Colonic mucosa (tissue), 4 donors: Measurements from ENCODE around the gene TMEM232. TPM values are rescaled to one million over a fixed set of nuclear protein-coding genes. Genes with fewer than 3 reads are reported as not detected.

Source experiments
- DNase-seq: peaks from one replicate; pipeline ENCODE4 v3.0.0-alpha.2; 2020
- H3K27ac ChIP-seq: fragments of 200-600 bp; one replicate; pipeline ENCODE4 v1.8.0; 2021
- H3K27me3 ChIP-seq: fragments of 200-600 bp; one replicate; pipeline ENCODE4 v1.8.0; 2021
- H3K36me3 ChIP-seq: fragments of 200-600 bp; one replicate; pipeline ENCODE4 v1.8.0; 2021
- H3K4me1 ChIP-seq: fragments of 200-600 bp; one replicate; pipeline ENCODE4 v1.8.0; 2021; ENCODE audit warnings: mild to moderate bottlenecking
- H3K4me3 ChIP-seq: fragments of 200-600 bp; one replicate; pipeline ENCODE4 v1.8.0; 2021
- H3K9ac ChIP-seq, 2 donors: one replicate each; pipeline ENCODE4 v1.7.0; 2013; ENCODE audit warnings: control low read depth in 2 of 2, low read depth in 2 of 2, low read length in 2 of 2
- H3K9me3 ChIP-seq: fragments of 200-600 bp; one replicate; pipeline ENCODE4 v1.8.0; 2021
- intact Hi-C: fragments of 100-400 bp; cut with DNase I; formaldehyde crosslinking; loops from one replicate; pipeline ENCODE4 v1.14.1; 2022
- total RNA-seq, 2 donors: library from RNA; stranded (reverse); fragmentation: NEBNext Ultra II Directional in 1 of 2; extraction: Animal tissue kit (Norgen Biotek cat#: 25700) in 1 of 2; gene quantifications; one replicate each; pipeline ENCODE4 v1.2.1, GENCODE V29; 2021
- TF ChIP-seq, protein P1 (sequence below): fragments of 200-600 bp; IDR thresholded peaks from one replicate; pipeline ENCODE4 v1.8.0; 2022; ENCODE audit warnings: antibody characterized with exemption, mild to moderate bottlenecking
- donor health status: healthy.
- donor health status: DM: no; HTN: no; CAD: no.
- donor health status: DM: no; HTN: no; CAD: no.

TMEM232 gene
- total RNA-seq, 2 donors from 2014 or later = 1.8 to 2.1 TPM

DNA sequence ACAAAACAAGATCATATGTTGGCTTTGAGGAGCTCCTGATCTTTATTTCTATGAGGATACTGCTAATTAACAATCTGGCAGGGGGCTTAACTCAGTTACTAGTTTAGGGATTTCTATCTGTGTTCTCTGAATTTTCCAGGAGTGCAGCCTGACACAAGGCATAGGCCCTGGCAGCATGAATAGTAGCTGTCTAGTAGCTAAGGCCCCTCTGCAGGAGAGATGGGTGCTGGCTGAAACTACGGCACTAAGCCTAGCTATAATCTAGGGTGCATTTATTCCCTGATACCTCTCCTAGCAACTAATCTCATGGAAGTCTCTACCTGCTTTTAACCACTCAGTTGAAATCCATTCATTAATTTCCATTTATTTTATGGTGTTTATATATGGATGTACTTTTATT lies 268.2 kb downstream of the TMEM232 start:
- Histone ChIP-seq H3K27me3 (no peaks in the 10 kb centered on the region), H3K4me3 (no peak overlapping the region), H3K27ac (no peak overlapping the region), H3K36me3 (no peaks in the 10 kb centered on the region), H3K9ac (no peak overlapping the region), H3K9me3 (no peaks in the 10 kb centered on the region), H3K4me1 (no peaks in the 10 kb centered on the region)
- TF ChIP-seq, protein P1, sequence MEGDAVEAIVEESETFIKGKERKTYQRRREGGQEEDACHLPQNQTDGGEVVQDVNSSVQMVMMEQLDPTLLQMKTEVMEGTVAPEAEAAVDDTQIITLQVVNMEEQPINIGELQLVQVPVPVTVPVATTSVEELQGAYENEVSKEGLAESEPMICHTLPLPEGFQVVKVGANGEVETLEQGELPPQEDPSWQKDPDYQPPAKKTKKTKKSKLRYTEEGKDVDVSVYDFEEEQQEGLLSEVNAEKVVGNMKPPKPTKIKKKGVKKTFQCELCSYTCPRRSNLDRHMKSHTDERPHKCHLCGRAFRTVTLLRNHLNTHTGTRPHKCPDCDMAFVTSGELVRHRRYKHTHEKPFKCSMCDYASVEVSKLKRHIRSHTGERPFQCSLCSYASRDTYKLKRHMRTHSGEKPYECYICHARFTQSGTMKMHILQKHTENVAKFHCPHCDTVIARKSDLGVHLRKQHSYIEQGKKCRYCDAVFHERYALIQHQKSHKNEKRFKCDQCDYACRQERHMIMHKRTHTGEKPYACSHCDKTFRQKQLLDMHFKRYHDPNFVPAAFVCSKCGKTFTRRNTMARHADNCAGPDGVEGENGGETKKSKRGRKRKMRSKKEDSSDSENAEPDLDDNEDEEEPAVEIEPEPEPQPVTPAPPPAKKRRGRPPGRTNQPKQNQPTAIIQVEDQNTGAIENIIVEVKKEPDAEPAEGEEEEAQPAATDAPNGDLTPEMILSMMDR = no peak
- DNase-seq = no peak
- intact Hi-C loops = no loop called here

- Histone ChIP-seq H3K27ac (no peak overlapping the region), H3K27me3 (no peaks in the 10 kb centered on the region), H3K4me1 (no peaks in the 10 kb centered on the region), H3K36me3 (no peaks in the 10 kb centered on the region), H3K9me3 (no peaks in the 10 kb centered on the region), H3K9ac (no peak overlapping the region), H3K4me3 (no peak overlapping the region)
- intact Hi-C loops = no loop called here
- DNase-seq = no peak
- TF ChIP-seq, protein P1 = no peak
Measured at GRCh38 chr5:110442856-110443255, 283.6 kb downstream of the TMEM232 start.

DNA sequence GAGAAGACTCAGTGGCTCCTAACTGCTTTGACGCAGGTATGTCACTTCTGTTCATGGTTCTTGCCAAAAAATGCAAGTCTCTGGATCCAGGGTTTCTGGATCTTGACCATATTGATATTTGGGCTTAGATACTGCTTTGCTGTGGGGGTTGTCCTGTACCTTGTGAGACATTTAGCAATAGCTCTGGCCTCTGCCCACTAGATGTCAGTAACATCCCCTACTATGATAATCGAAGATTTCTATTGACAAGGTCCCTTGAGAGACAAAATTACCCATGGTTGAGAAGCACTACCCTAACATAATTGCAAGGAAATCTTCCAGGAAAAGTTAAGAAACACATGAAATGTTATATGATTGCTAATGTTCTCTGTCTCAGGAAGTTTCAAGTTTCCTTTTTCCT lies 285.4 kb downstream of the TMEM232 start:
- no peak for DNase-seq
- no peaks in the 10 kb centered on the region for H3K4me1 ChIP-seq
- TF ChIP-seq, protein P1 = no peak
- no peak overlapping the region for H3K4me3 ChIP-seq
- H3K9ac ChIP-seq = no peak overlapping the region
- H3K27ac ChIP-seq = no peak overlapping the region
- H3K9me3 ChIP-seq = no peaks in the 10 kb centered on the region
- no peaks in the 10 kb centered on the region for H3K36me3 ChIP-seq
- no peaks in the 10 kb centered on the region for H3K27me3 ChIP-seq
- intact Hi-C loops = no loop called here

GRCh38 chr5:110440058-110440457 lies 286.4 kb downstream of the TMEM232 start:
- H3K27ac ChIP-seq = no peak overlapping the region
- H3K9me3 ChIP-seq = no peaks in the 10 kb centered on the region
- no peaks in the 10 kb centered on the region for H3K36me3 ChIP-seq
- TF ChIP-seq, protein P1 = no peak
- intact Hi-C loops = no loop called here
- no peaks in the 10 kb centered on the region for H3K27me3 ChIP-seq
- no peak overlapping the region for H3K9ac ChIP-seq
- H3K4me1 ChIP-seq = no peaks in the 10 kb centered on the region
- no peak for DNase-seq
- H3K4me3 ChIP-seq = no peak overlapping the region

GRCh38 chr5:110439296-110439695 lies 287.2 kb downstream of the TMEM232 start:
- Histone ChIP-seq H3K36me3 (no peaks in the 10 kb centered on the region), H3K27ac (no peak overlapping the region), H3K9ac (no peak overlapping the region), H3K4me1 (no peaks in the 10 kb centered on the region), H3K27me3 (no peaks in the 10 kb centered on the region), H3K4me3 (no peak overlapping the region), H3K9me3 (no peaks in the 10 kb centered on the region)
- TF ChIP-seq, protein P1 = no peak
- intact Hi-C loops = no loop called here
- DNase-seq = no peak

GRCh38 chr5:110435207-110435606 lies 291.3 kb downstream of the TMEM232 start:
- Histone ChIP-seq H3K4me1 (no peaks in the 10 kb centered on the region), H3K27ac (no peak overlapping the region), H3K9ac (no peak overlapping the region), H3K4me3 (no peak overlapping the region), H3K9me3 (no peaks in the 10 kb centered on the region), H3K27me3 (no peaks in the 10 kb centered on the region), H3K36me3 (no peaks in the 10 kb centered on the region)
- TF ChIP-seq, protein P1 = no peak
- no peak for DNase-seq
- intact Hi-C loops = no loop called here
